GM19438 (cell line): ENCODE results near the gene TMEM121B.

Source experiments
- ATAC-seq: cut with Tn5 transposase; IDR thresholded peaks from one replicate; pipeline ENCODE4 v1.9.1; 2021; ENCODE audit warnings: low read depth; ENCODE audit not compliant: unreplicated experiment

TMEM121B gene

GRCh38 chr22:17113600-17113999, 7.6 kb downstream of the TMEM121B start:
- no peak for ATAC-seq

- ATAC-seq: no peak
These were observed 8.6 kb downstream of the TMEM121B start for GRCh38 chr22:17112491-17113042.

- no peak for ATAC-seq
These were observed 10.2 kb downstream of the TMEM121B start for GRCh38 chr22:17110791-17111550.

DNA sequence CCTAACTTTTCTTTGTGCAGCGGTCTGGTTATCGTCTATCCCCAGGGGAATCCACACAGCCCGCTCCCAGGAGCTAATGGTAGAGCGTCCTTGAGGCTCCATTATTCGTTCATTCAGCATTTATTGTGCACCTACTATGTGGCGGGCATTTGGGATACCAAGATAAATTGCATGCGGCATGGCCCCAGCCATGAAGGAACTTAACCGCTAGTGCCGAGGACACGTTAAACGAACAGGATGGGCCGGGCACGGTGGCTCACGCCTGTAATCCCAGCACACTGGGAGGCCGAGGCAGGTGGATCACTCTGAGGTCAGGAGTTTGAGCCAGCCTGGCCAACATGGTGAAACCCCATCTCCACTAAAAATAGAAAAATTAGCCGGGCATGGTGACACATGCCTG, 11.2 kb downstream of the TMEM121B start:
- no peak for ATAC-seq

GRCh38 chr22:17109113-17109865, 11.9 kb downstream of the TMEM121B start:
- no peak for ATAC-seq

DNA sequence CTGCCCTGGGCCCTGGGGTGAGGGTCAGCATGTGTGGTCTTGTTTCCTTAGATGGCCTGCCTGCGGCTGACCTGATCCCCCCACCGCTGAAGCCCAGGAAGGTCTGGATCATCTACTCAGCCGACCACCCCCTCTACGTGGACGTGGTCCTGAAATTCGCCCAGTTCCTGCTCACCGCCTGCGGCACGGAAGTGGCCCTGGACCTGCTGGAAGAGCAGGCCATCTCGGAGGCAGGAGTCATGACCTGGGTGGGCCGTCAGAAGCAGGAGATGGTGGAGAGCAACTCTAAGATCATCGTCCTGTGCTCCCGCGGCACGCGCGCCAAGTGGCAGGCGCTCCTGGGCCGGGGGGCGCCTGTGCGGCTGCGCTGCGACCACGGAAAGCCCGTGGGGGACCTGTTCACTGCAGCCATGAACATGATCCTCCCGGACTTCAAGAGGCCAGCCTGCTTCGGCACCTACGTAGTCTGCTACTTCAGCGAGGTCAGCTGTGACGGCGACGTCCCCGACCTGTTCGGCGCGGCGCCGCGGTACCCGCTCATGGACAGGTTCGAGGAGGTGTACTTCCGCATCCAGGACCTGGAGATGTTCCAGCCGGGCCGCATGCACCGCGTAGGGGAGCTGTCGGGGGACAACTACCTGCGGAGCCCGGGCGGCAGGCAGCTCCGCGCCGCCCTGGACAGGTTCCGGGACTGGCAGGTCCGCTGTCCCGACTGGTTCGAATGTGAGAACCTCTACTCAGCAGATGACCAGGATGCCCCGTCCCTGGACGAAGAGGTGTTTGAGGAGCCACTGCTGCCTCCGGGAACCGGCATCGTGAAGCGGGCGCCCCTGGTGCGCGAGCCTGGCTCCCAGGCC, 12.7 kb downstream of the TMEM121B start:
- no peak for ATAC-seq

- no peak for ATAC-seq
These were observed 13.7 kb downstream of the TMEM121B start for GRCh38 chr22:17107547-17107810.

DNA sequence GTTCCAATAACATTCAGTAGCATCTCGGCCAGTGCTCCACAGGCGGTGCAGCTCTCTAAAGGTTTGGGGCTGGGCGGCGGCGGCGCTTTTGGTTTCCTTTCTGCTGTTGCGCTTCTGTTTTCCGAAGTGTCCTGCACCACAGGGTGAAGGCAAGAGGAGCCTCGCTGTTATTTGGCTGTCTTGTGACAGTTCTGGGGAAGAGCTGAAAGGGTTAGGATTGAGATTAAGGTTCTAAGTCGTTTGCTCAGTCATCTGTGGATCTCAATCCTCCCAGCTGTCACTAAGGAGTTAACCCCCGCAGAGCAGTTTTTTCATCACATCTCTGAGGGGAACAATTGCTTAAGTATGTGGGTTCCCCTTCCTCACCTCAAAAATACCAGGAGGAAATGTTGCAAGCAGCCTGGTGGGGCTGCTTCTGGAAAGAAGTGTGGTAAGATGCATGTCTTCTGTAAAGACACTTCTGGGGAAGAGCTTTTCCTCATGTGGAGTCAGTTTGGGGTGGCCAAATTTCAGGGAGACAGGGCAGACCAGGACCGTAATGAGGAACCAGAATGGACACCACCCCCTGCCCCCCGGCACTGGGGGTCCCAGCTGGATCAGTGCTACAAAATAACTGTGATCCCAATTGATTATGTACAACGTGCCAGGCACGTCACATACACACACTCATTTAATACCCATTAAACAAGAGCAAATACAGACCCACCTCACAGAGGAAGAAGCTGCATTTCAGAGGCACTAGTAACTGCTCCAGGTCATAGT, 14.2 kb downstream of the TMEM121B start:
- no peak for ATAC-seq

- no peak for ATAC-seq
These were observed 14.9 kb downstream of the TMEM121B start for GRCh38 chr22:17106161-17106784.

- no peak for ATAC-seq
These were observed 15.7 kb downstream of the TMEM121B start for GRCh38 chr22:17105143-17106129.

DNA sequence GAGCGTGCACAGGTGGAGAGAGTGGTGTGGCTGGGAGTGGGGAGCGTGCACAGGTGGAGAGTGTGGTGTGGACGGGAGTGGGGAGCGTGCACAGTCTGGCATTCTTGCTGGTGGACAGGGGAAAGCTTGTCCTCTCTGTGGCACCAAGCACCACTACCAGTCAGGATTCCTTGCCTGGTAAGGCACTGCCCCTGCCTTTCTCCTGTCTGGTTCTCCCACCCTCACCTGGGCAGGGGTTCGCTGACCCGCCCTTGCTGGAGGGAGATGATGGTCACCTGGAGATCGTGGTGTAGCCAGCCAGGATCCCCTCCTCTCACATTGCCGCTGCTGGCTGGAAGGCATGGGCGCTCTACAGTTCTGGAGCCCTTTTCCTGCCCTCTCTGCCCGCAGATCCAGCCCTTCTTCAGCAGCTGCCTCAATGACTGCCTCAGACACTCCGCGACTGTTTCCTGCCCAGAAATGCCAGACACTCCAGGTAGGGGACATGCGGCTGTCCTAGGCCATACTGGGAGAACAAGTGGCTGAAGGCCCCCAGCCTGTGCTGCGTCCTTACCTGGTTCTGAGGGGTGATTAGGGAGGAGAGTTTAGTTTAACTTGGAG, 16.7 kb downstream of the TMEM121B start:
- ATAC-seq: no peak

DNA sequence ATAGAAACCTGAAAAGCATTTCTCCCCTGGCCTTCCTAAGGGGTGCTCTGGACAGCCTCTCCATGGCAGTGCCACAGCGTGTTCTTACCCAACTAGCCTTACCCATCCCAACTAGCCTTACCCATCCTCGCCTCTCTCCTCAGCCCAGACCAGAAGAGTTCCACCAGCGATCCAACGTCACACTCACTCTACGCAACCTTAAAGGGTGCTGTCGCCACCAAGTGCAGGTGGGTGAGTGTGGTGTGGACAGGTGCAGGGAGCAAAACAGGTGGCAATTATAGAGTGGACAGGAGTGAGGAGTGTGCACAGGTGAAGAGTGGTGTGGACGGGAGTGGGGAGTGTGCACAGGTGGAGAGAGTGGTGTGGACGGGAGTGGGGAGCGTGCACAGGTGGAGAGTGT, 17.8 kb downstream of the TMEM121B start:
- ATAC-seq: no peak

GRCh38 chr22:17102297-17102667, 18.9 kb downstream of the TMEM121B start:
- ATAC-seq: no peak

DNA sequence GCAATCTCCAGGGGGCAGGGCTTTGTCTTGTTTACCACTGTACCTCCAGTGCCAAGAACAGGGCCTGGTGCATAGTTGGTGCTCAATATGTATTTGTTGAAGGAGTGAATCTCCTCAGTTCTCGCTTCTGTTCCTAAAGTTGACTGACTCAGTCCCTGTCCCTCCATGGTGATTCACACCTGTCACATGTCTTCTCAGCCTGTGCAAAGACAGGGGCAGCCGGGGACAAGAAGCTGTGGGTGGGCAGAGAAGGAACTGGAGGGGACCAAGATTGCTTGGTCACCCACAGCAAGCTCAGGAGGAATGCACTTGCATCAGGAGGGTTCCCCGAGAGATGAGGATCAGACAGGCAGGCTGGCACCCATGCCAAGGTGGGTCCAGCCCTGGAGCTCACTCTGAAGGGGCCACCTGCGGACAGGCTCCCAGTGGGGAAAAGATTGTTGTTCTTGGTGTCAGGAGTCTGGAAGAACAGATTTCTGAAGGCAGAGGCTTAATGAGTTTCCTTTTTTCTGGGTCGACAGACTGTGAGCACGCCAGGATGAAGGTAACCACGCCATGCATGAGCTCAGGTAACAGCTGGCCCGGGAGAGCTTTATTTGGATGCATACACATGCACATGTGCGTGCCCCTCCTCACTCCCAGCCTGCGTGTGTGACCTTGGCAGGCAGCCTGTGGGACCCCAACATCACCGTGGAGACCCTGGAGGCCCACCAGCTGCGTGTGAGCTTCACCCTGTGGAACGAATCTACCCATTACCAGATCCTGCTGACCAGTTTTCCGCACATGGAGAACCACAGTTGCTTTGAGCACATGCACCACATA, 19.5 kb downstream of the TMEM121B start:
- no peak for ATAC-seq

GRCh38 chr22:17100621-17101020, 20.5 kb downstream of the TMEM121B start:
- ATAC-seq: no peak

GRCh38 chr22:17098379-17098819, 22.8 kb downstream of the TMEM121B start:
- ATAC-seq: no peak

GRCh38 chr22:17097701-17098100, 23.5 kb downstream of the TMEM121B start:
- no peak for ATAC-seq
